ENCODE measurements around the gene SORCS2.

SORCS2 gene

GRCh38 chr4:7241597-7242125 lies 49.3 kb downstream of the SORCS2 start:
- no peak for DNase-seq (ENCODE audit: low read depth in 1 of 2, low spot score in 1 of 2)

GRCh38 chr4:7242766-7243165 lies 50.4 kb downstream of the SORCS2 start:
- DNase-seq (ENCODE audit: low read depth in 1 of 2, low spot score in 1 of 2) = no peak

GRCh38 chr4:7243609-7244330 lies 51.4 kb downstream of the SORCS2 start:
- no peak for DNase-seq (ENCODE audit: low read depth in 1 of 2, low spot score in 1 of 2)

GRCh38 chr4:7244331-7244665 lies 52.0 kb downstream of the SORCS2 start:
- no peak for DNase-seq (ENCODE audit: low read depth in 1 of 2, low spot score in 1 of 2)

GRCh38 chr4:7244751-7245320 lies 52.5 kb downstream of the SORCS2 start:
- no peak for DNase-seq (ENCODE audit: low read depth in 1 of 2, low spot score in 1 of 2)

GRCh38 chr4:7247521-7247920 lies 55.2 kb downstream of the SORCS2 start:
- no peak for DNase-seq (ENCODE audit: low read depth in 1 of 2, low spot score in 1 of 2)

GRCh38 chr4:7247946-7248345 lies 55.6 kb downstream of the SORCS2 start:
- DNase-seq (ENCODE audit: low read depth in 1 of 2, low spot score in 1 of 2) = no peak

GRCh38 chr4:7248857-7249256 lies 56.5 kb downstream of the SORCS2 start:
- DNase-seq (ENCODE audit: low read depth in 1 of 2, low spot score in 1 of 2) = no peak

GRCh38 chr4:7251321-7251720 lies 59.0 kb downstream of the SORCS2 start:
- no peak for DNase-seq (ENCODE audit: low read depth in 1 of 2, low spot score in 1 of 2)

- DNase-seq (ENCODE audit: low read depth in 1 of 2, low spot score in 1 of 2) = no peak
Observed at GRCh38 chr4:7252051-7252450, 59.7 kb downstream of the SORCS2 start.

- no peak for DNase-seq (ENCODE audit: low read depth in 1 of 2, low spot score in 1 of 2)
Observed at GRCh38 chr4:7252510-7253340, 60.4 kb downstream of the SORCS2 start.

- no peak for DNase-seq (ENCODE audit: low read depth in 1 of 2, low spot score in 1 of 2)
Observed at GRCh38 chr4:7253341-7253700, 61.0 kb downstream of the SORCS2 start.

- DNase-seq (ENCODE audit: low read depth in 1 of 2, low spot score in 1 of 2) = no peak
Observed at GRCh38 chr4:7253837-7254236, 61.5 kb downstream of the SORCS2 start.

- no peak for DNase-seq (ENCODE audit: low read depth in 1 of 2, low spot score in 1 of 2)
Observed at GRCh38 chr4:7254736-7255487, 62.6 kb downstream of the SORCS2 start.

GRCh38 chr4:7255488-7255881 lies 63.1 kb downstream of the SORCS2 start:
- DNase-seq (ENCODE audit: low read depth in 1 of 2, low spot score in 1 of 2) = no peak

GRCh38 chr4:7255996-7256395 lies 63.7 kb downstream of the SORCS2 start:
- no peak for DNase-seq (ENCODE audit: low read depth in 1 of 2, low spot score in 1 of 2)

- DNase-seq (ENCODE audit: low read depth in 1 of 2, low spot score in 1 of 2) = no peak
Observed at GRCh38 chr4:7256984-7257810, 64.9 kb downstream of the SORCS2 start.

- DNase-seq (ENCODE audit: low read depth in 1 of 2, low spot score in 1 of 2) = no peak
Observed at GRCh38 chr4:7259039-7259438, 66.7 kb downstream of the SORCS2 start.

GRCh38 chr4:7260569-7260968 lies 68.2 kb downstream of the SORCS2 start:
- no peak for DNase-seq (ENCODE audit: low read depth in 1 of 2, low spot score in 1 of 2)

- DNase-seq (ENCODE audit: low read depth in 1 of 2, low spot score in 1 of 2) = no peak
Observed at GRCh38 chr4:7261087-7261486, 68.7 kb downstream of the SORCS2 start.

GRCh38 chr4:7261536-7261935 lies 69.2 kb downstream of the SORCS2 start:
- DNase-seq (ENCODE audit: low read depth in 1 of 2, low spot score in 1 of 2) = no peak

Measured in stimulated activated CD4-positive, alpha-beta T cell treated with anti-CD3 and anti-CD28 coated beads, Interleukin-15, amount 100 ng/mL, for 1 hour (primary cell).